HG02571 (cell line): ENCODE data around the gene PIAS1.
"Not testable (repeated sequence)": the region's sequence is repeated elsewhere in the genome, so short reads cannot be mapped to it uniquely, and the experiment has no call there.

Experiments used
- ATAC-seq: cut with Tn5 transposase; IDR thresholded peaks from one replicate; pipeline ENCODE4 v1.9.1; 2021; ENCODE audit warnings: mild to moderate bottlenecking, moderate library complexity; ENCODE audit not compliant: unreplicated experiment

The PIAS1 gene

GRCh38 chr15:68213991-68214837, 160.1 kb downstream of the PIAS1 start:
- no peak for ATAC-seq

- no peak for ATAC-seq
These were observed 160.7 kb downstream of the PIAS1 start for GRCh38 chr15:68214838-68215254.

GRCh38 chr15:68217341-68217740, 163.2 kb downstream of the PIAS1 start:
- ATAC-seq = no peak

- no peak for ATAC-seq
These were observed 164.2 kb downstream of the PIAS1 start for GRCh38 chr15:68218331-68218730.

GRCh38 chr15:68218847-68219798, 165.0 kb downstream of the PIAS1 start:
- no peak for ATAC-seq

GRCh38 chr15:68220489-68220888, 166.4 kb downstream of the PIAS1 start:
- no peak for ATAC-seq

GRCh38 chr15:68220967-68221366, 166.9 kb downstream of the PIAS1 start:
- no peak for ATAC-seq

- ATAC-seq = not testable (repeated sequence)
These were observed 167.7 kb downstream of the PIAS1 start for GRCh38 chr15:68221530-68222431.

GRCh38 chr15:68222432-68222743, 168.3 kb downstream of the PIAS1 start:
- not testable (repeated sequence) for ATAC-seq

GRCh38 chr15:68223171-68223570, 169.1 kb downstream of the PIAS1 start:
- ATAC-seq = no peak

GRCh38 chr15:68224108-68224507, 170.0 kb downstream of the PIAS1 start:
- ATAC-seq = no peak

- ATAC-seq = no peak
These were observed 170.6 kb downstream of the PIAS1 start for GRCh38 chr15:68224546-68225250.

- not testable (repeated sequence) for ATAC-seq
These were observed 171.3 kb downstream of the PIAS1 start for GRCh38 chr15:68225442-68225841.

- no peak for ATAC-seq
These were observed 173.6 kb downstream of the PIAS1 start for GRCh38 chr15:68227643-68228142.

GRCh38 chr15:68228143-68228970, 174.2 kb downstream of the PIAS1 start:
- ATAC-seq = no peak

- peak; percentile 4 for ATAC-seq
These were observed 174.9 kb downstream of the PIAS1 start for GRCh38 chr15:68228971-68229385.

- peak; percentile 70 for ATAC-seq
These were observed 175.5 kb downstream of the PIAS1 start, which contains the start of gene CLN6 for GRCh38 chr15:68229386-68230156. CLN6 (minus strand) TSS chr15:68229728; CDS start chr15:68229584, 144 bp downstream.
